HG03354 (cell line): ENCODE results near the gene ARHGEF11.

Experiments
- ATAC-seq: cut with Tn5 transposase; IDR thresholded peaks from one replicate; pipeline ENCODE4 v1.9.1; 2021; ENCODE audit warnings: mild to moderate bottlenecking; ENCODE audit not compliant: unreplicated experiment, poor library complexity, severe bottlenecking

ARHGEF11 gene

GRCh38 chr1:156887734-156888133, 157.8 kb downstream of the ARHGEF11 start:
- no peak for ATAC-seq

- no peak for ATAC-seq
These were observed 158.2 kb downstream of the ARHGEF11 start for GRCh38 chr1:156887317-156887716.

- ATAC-seq: no peak
These were observed 158.8 kb downstream of the ARHGEF11 start for GRCh38 chr1:156886583-156887281.

GRCh38 chr1:156885880-156886355, 159.6 kb downstream of the ARHGEF11 start:
- ATAC-seq: no peak

- ATAC-seq: no peak
These were observed 160.2 kb downstream of the ARHGEF11 start for GRCh38 chr1:156885314-156885713.
